ENCODE measurements around the gene PTPRU. TPM values are rescaled to one million over a fixed set of nuclear protein-coding genes. Genes with fewer than 3 reads are reported as not detected.

The PTPRU gene
- total and polyA plus RNA-seq, 2 experiments from 2014 or later, result 8.0 to 105 TPM

DNA sequence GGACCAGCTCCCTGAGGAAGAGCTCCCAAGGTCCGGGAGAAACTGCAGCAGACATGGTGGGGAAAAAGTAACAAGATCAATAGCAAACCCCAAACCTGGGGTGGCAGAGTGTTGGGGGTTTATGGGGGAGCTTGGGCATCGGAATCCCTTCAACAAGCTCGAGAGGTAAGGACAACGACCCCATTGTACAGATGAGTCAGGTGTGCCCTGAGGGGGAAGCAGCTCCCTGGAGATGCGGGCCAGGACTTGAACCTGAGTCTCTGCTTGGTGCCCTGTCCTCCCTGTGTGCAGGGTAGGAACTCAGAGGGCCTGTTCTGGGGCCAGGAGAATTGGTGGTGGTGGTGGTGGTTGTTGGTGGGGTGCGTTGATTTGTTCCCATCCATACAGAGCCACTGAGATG lies 125.4 kb downstream of the PTPRU start:
- Histone ChIP-seq H4K20me1 (replicated peaks; ENCODE audit: insufficient read depth) (no peaks in the 10 kb centered on the region), H3K4me2 (no peak overlapping the region), H3K9me2 (ENCODE audit: insufficient read depth) (peaks cover 7% of the 10 kb centered on the region; the same call in 1 of the 2 replicates), H3K79me2 (replicated peaks; ENCODE audit: insufficient read depth) (no peaks in the 10 kb centered on the region), H3K4me3 (no peak overlapping the region), H3F3A (replicated peaks; ENCODE audit: low read depth) (no peaks in the 10 kb centered on the region), H3K36me3 (ENCODE audit: insufficient read depth) (no peaks in the 10 kb centered on the region; the same call in 1 of the 2 replicates), H3K27ac (ENCODE audit: low read depth) (no peak overlapping the region), H3K27me3 (ENCODE audit: insufficient read depth) (no peaks in the 10 kb centered on the region), H2AFZ (no peak overlapping the region; the same call in 1 of the 2 replicates), H3K4me1 (ENCODE audit: insufficient read depth) (peaks cover 10% of the 10 kb centered on the region)
- Mint-ChIP-seq H3K4me3 (no peak overlapping the region), H3K36me3 (ENCODE audit: low read depth) (no peaks in the 10 kb centered on the region), H3K4me1 (peaks cover 3% of the 10 kb centered on the region; the same call in 2 of the 3 replicates), H3K27me3 (ENCODE audit: insufficient read depth, low read depth, poor library complexity) (peaks cover 12% of the 10 kb centered on the region), H3K27ac (no peak overlapping the region), H3K9me3 (no peaks in the 10 kb centered on the region)
- DNase-seq (ENCODE audit: low spot score) (no peak), ATAC-seq (no peak)
- TF ChIP-seq NANOG (IDR thresholded peaks at IDR 0.05; ENCODE audit: borderline replicate concordance) (no peak), CREB1 (CRISPR knock-in tag; IDR thresholded peaks at IDR 0.05; ENCODE audit: low read depth) (no peak), EZH2 (IDR thresholded peaks at IDR 0.05; ENCODE audit: low read depth, unreplicated experiment) (no peak), ZNF114 (CRISPR knock-in tag; IDR thresholded peaks at IDR 0.05) (no peak), STAT1 (IDR thresholded peaks at IDR 0.05; ENCODE audit: unreplicated experiment) (no peak), POLR2AphosphoS5 (IDR thresholded peaks at IDR 0.05; ENCODE audit: low read depth) (no peak), ZNF331 (CRISPR knock-in tag; IDR thresholded peaks at IDR 0.05; ENCODE audit: low read depth) (no peak), JUNB (IDR thresholded peaks at IDR 0.05; ENCODE audit: unreplicated experiment) (no peak), EZH2phosphoT487 (IDR thresholded peaks at IDR 0.05; ENCODE audit: unreplicated experiment) (no peak)
- TF ChIP-seq, protein P1, sequence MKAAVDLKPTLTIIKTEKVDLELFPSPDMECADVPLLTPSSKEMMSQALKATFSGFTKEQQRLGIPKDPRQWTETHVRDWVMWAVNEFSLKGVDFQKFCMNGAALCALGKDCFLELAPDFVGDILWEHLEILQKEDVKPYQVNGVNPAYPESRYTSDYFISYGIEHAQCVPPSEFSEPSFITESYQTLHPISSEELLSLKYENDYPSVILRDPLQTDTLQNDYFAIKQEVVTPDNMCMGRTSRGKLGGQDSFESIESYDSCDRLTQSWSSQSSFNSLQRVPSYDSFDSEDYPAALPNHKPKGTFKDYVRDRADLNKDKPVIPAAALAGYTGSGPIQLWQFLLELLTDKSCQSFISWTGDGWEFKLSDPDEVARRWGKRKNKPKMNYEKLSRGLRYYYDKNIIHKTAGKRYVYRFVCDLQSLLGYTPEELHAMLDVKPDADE (IDR thresholded peaks at IDR 0.05), result no peak
- TF ChIP-seq, protein P2, sequence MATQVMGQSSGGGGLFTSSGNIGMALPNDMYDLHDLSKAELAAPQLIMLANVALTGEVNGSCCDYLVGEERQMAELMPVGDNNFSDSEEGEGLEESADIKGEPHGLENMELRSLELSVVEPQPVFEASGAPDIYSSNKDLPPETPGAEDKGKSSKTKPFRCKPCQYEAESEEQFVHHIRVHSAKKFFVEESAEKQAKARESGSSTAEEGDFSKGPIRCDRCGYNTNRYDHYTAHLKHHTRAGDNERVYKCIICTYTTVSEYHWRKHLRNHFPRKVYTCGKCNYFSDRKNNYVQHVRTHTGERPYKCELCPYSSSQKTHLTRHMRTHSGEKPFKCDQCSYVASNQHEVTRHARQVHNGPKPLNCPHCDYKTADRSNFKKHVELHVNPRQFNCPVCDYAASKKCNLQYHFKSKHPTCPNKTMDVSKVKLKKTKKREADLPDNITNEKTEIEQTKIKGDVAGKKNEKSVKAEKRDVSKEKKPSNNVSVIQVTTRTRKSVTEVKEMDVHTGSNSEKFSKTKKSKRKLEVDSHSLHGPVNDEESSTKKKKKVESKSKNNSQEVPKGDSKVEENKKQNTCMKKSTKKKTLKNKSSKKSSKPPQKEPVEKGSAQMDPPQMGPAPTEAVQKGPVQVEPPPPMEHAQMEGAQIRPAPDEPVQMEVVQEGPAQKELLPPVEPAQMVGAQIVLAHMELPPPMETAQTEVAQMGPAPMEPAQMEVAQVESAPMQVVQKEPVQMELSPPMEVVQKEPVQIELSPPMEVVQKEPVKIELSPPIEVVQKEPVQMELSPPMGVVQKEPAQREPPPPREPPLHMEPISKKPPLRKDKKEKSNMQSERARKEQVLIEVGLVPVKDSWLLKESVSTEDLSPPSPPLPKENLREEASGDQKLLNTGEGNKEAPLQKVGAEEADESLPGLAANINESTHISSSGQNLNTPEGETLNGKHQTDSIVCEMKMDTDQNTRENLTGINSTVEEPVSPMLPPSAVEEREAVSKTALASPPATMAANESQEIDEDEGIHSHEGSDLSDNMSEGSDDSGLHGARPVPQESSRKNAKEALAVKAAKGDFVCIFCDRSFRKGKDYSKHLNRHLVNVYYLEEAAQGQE (IDR thresholded peaks at IDR 0.05; ENCODE audit: unreplicated experiment), result no peak
- TF ChIP-seq, protein P3, sequence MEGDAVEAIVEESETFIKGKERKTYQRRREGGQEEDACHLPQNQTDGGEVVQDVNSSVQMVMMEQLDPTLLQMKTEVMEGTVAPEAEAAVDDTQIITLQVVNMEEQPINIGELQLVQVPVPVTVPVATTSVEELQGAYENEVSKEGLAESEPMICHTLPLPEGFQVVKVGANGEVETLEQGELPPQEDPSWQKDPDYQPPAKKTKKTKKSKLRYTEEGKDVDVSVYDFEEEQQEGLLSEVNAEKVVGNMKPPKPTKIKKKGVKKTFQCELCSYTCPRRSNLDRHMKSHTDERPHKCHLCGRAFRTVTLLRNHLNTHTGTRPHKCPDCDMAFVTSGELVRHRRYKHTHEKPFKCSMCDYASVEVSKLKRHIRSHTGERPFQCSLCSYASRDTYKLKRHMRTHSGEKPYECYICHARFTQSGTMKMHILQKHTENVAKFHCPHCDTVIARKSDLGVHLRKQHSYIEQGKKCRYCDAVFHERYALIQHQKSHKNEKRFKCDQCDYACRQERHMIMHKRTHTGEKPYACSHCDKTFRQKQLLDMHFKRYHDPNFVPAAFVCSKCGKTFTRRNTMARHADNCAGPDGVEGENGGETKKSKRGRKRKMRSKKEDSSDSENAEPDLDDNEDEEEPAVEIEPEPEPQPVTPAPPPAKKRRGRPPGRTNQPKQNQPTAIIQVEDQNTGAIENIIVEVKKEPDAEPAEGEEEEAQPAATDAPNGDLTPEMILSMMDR (conservative IDR thresholded peaks at IDR 0.05; ENCODE audit: low read depth in 2 of 2), result no peak
- TF ChIP-seq, protein P4, sequence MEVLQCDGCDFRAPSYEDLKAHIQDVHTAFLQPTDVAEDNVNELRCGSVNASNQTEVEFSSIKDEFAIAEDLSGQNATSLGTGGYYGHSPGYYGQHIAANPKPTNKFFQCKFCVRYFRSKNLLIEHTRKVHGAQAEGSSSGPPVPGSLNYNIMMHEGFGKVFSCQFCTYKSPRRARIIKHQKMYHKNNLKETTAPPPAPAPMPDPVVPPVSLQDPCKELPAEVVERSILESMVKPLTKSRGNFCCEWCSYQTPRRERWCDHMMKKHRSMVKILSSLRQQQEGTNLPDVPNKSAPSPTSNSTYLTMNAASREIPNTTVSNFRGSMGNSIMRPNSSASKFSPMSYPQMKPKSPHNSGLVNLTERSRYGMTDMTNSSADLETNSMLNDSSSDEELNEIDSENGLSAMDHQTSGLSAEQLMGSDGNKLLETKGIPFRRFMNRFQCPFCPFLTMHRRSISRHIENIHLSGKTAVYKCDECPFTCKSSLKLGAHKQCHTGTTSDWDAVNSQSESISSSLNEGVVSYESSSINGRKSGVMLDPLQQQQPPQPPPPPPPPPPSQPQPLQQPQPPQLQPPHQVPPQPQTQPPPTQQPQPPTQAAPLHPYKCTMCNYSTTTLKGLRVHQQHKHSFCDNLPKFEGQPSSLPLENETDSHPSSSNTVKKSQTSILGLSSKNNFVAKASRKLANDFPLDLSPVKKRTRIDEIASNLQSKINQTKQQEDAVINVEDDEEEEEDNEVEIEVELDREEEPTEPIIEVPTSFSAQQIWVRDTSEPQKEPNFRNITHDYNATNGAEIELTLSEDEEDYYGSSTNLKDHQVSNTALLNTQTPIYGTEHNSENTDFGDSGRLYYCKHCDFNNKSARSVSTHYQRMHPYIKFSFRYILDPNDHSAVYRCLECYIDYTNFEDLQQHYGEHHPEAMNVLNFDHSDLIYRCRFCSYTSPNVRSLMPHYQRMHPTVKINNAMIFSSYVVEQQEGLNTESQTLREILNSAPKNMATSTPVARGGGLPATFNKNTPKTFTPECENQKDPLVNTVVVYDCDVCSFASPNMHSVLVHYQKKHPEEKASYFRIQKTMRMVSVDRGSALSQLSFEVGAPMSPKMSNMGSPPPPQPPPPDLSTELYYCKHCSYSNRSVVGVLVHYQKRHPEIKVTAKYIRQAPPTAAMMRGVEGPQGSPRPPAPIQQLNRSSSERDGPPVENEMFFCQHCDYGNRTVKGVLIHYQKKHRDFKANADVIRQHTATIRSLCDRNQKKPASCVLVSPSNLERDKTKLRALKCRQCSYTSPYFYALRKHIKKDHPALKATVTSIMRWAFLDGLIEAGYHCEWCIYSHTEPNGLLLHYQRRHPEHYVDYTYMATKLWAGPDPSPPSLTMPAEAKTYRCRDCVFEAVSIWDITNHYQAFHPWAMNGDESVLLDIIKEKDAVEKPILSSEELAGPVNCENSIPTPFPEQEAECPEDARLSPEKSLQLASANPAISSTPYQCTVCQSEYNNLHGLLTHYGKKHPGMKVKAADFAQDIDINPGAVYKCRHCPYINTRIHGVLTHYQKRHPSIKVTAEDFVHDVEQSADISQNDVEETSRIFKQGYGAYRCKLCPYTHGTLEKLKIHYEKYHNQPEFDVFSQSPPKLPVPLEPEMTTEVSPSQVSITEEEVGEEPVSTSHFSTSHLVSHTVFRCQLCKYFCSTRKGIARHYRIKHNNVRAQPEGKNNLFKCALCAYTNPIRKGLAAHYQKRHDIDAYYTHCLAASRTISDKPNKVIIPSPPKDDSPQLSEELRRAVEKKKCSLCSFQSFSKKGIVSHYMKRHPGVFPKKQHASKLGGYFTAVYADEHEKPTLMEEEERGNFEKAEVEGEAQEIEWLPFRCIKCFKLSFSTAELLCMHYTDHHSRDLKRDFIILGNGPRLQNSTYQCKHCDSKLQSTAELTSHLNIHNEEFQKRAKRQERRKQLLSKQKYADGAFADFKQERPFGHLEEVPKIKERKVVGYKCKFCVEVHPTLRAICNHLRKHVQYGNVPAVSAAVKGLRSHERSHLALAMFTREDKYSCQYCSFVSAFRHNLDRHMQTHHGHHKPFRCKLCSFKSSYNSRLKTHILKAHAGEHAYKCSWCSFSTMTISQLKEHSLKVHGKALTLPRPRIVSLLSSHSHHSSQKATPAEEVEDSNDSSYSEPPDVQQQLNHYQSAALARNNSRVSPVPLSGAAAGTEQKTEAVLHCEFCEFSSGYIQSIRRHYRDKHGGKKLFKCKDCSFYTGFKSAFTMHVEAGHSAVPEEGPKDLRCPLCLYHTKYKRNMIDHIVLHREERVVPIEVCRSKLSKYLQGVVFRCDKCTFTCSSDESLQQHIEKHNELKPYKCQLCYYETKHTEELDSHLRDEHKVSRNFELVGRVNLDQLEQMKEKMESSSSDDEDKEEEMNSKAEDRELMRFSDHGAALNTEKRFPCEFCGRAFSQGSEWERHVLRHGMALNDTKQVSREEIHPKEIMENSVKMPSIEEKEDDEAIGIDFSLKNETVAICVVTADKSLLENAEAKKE (CRISPR knock-in tag; IDR thresholded peaks at IDR 0.05), result no peak

Data from GM23338 (cell line).